GM10248 (cell line): ENCODE measurements around the gene CEPT1.
"Not testable (repeated sequence)": the region's sequence is repeated elsewhere in the genome, so short reads cannot be mapped to it uniquely, and the experiment has no call there.

Source experiments
- CTCF ChIA-PET: fragments of 300-600 bp; sonication (Branson Sonifier 250); formaldehyde crosslinking; extraction: SDS; loops from one replicate; lab custom pipeline; 2021; ENCODE audit warnings: antibody characterized with exemption; lab: Yijun Ruan, JAX
- POLR2A ChIA-PET: fragments of 350-650 bp; sonication (Branson Sonifier 250); formaldehyde crosslinking; extraction: SDS; loops from one replicate; lab custom pipeline; 2020; ENCODE audit warnings: antibody characterized with exemption; lab: Yijun Ruan, JAX
- DNase-seq: peaks from one replicate; pipeline ENCODE4 v3.0.0; 2012; ENCODE audit errors: extremely low spot score
- CTCF ChIP-seq: IDR thresholded peaks from 2 replicates; pipeline ENCODE4 v1.5.1; 2012; ENCODE audit warnings: mild to moderate bottlenecking, low read depth; ENCODE audit errors: extremely low read depth, missing control alignments, control extremely low read depth

Gene CEPT1

GRCh38 chr1:111214884-111215283 lies 74.9 kb downstream of the CEPT1 start:
- ChIA-PET CTCF (interaction anchor here (0.8 to 11.1 kb wide), 9 partner anchors 8 to 293 kb away, joined by 3 to 158 read pairs (median 8); partner anchors contain the start of genes CEPT1, DENND2D and DRAM2), POLR2A (interaction anchor here (0.6 to 0.9 kb wide), 3 partner anchors 11 to 27 kb away, joined by 3 to 12 read pairs (median 3); no protein-coding TSS in a partner anchor)
- no peak for DNase-seq
- TF ChIP-seq CTCF: no peak

- CTCF ChIA-PET: interaction anchor here (1.1 to 11.1 kb wide), 9 partner anchors 8 to 293 kb away, joined by 3 to 158 read pairs (median 8); partner anchors contain the start of gene DENND2D
- POLR2A ChIA-PET: interaction anchor here (0.6 kb wide), 2 partner anchors 28 kb away, joined by 3 to 4 read pairs; no protein-coding TSS in a partner anchor
- DNase-seq: not testable (repeated sequence)
These were observed 75.3 kb downstream of the CEPT1 start for GRCh38 chr1:111215285-111215684.

DNA sequence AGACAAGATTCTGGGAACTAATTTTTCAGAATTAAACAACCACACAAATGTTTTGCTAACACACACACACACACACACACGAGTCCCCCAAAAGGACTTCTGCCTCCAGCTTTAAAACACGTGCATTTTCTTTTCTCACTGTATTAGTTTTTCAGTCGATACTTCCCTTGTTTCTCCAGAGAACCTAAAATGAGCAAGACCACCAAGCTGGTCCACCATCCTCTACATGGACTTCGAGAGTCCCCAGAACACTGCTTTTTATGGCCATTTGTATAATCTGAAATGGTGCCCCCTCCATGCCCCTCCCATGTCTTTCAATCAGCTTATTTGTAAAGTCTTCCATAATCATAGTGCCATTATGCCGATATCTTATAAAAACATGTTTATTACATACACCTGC lies 76.7 kb downstream of the CEPT1 start:
- TF ChIP-seq CTCF: no peak
- ChIA-PET CTCF (interaction anchor here (0.7 to 11.1 kb wide), 7 partner anchors 11 to 540 kb away, joined by 3 to 158 read pairs (median 3); partner anchors contain the start of genes DDX20 and DENND2D), POLR2A (interaction anchor here (0.9 kb wide), 1 partner anchor 13 kb away, joined by 3 read pairs; no protein-coding TSS in a partner anchor)
- no peak for DNase-seq

DNA sequence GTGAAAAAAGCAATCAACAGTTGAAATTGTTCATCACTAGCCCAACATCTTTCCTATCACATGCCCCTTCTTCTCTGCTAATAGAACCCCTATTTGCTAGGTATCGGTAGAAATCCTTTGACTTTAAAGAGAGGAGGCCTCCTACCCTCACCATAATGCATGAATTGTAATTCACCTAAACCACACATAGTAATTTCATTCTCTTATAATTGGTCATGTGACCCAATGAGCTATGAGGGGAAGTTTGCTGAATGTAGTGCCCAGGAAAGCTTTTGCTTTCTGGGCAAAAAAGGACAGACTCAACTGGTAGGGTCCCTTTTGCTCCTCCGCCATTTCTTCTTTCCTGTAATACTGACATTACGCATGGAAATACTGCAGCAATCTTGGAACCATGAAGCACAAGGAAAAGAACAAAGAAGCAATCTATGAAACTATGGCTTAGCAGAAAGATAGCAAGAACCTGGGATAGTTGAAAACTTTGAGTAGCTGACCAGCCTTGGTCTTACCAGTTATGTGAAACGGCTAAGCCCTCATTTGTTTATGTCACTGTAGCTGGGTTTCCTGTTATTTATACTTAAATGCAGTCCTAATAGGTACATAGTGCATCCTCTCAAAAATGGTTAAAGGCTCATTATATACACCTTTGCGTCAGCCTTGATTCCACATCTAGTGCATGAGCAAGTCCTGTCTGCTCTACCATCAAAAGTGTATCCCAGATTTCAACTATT lies 77.3 kb downstream of the CEPT1 start:
- TF ChIP-seq CTCF: no peak
- POLR2A ChIA-PET: interaction anchor here (0.9 kb wide), 1 partner anchor 14 kb away, joined by 3 read pairs; no protein-coding TSS in a partner anchor
- no peak for DNase-seq
- CTCF ChIA-PET: interaction anchor here (0.7 to 11.1 kb wide), 11 partner anchors 10 to 539 kb away, joined by 3 to 158 read pairs (median 3); partner anchors contain the start of genes DDX20 and DENND2D

- ChIA-PET POLR2A (interaction anchor here (0.7 to 1.1 kb wide), 2 partner anchors 79 to 520 kb away, joined by 3 to 4 read pairs; partner anchors contain the start of genes CEPT1, DRAM2 and INKA2), CTCF (interaction anchor here (1.0 to 11.1 kb wide), 10 partner anchors 10 to 536 kb away, joined by 3 to 158 read pairs (median 7); partner anchors contain the start of genes DENND2D and WDR77)
- DNase-seq: no peak
- TF ChIP-seq CTCF: no peak
These were observed 78.9 kb downstream of the CEPT1 start for GRCh38 chr1:111218701-111219556.

DNA sequence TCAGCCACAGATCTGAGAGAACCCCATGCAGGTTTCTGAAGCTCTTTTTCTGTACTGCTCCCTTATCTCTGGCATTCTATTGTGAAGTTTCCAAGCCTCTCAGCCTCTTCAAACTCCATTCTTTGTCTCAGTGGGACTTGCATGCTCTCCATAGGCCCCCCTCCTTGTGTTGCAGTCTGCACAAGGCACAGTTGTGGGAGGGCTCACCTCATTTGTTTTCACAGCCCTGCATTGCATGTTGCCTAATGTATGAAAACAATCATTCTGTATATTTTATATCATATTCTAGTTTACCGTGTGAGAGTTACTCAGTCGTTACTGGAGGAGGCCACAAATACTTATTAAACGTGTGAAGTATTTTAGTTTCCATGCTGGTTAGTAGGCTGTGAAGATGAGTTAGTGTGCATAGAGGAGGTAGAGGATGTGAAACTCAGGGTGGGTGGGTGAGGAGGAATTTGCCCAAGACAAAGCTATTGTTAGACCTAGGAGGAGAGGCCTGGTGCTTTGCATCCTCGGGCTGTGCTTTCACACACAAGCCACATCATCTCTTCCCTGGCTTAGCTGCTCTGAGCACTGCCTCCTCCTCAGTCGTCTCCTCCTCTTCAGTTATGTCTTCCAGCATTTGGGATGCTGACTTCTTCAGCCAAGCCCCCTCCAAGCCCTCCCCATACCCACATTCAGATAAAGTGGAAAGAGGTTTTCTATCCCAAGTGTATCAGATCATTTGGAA lies 79.7 kb downstream of the CEPT1 start:
- TF ChIP-seq CTCF: no peak
- DNase-seq: peak; percentile 54
- ChIA-PET POLR2A (interaction anchor here (1.1 kb wide), 1 partner anchor 80 kb away, joined by 3 read pairs; the partner anchor contains the start of genes CEPT1 and DRAM2), CTCF (interaction anchor here (0.7 to 11.1 kb wide), 13 partner anchors 9 to 288 kb away, joined by 3 to 158 read pairs (median 7); partner anchors contain the start of genes CEPT1, DENND2D, DRAM2 and WDR77)
